Stimulated activated effector memory CD8-positive, alpha-beta T cell treated with anti-CD3 and anti-CD28 coated beads, Interleukin-12 subunit alpha, Interleukin-12 subunit beta, amount 100 ng/mL, for 72 hours (primary cell): ENCODE data around the gene METTL5.
"Not testable (repeated sequence)": the region's sequence is repeated elsewhere in the genome, so short reads cannot be mapped to it uniquely, and the experiment has no call there.

Experiments used
- ATAC-seq: fragments of 150-1000 bp; cut with Tn5 transposase; 2 replicates; pipeline ENCODE4 v1.10.0; 2021
- DNase-seq, 2 donors: peaks; one replicate each; pipeline ENCODE4 v3.0.0; 2021 to 2022; ENCODE audit warnings: low spot score in 2 of 2
- H3K27ac Mint-ChIP-seq: one replicate; pipeline ENCODE4 v1.8.0; 2022; ENCODE audit warnings: mild to moderate bottlenecking, mixed read lengths
- H3K36me3 Mint-ChIP-seq: one replicate; pipeline ENCODE4 v1.8.0; 2022; ENCODE audit warnings: mild to moderate bottlenecking, mixed read lengths
- H3K4me1 Mint-ChIP-seq: one replicate; pipeline ENCODE4 v1.8.0; 2022; ENCODE audit warnings: mixed read lengths
- H3K4me3 Mint-ChIP-seq: one replicate; pipeline ENCODE4 v1.8.0; 2022; ENCODE audit warnings: mild to moderate bottlenecking, mixed read lengths
- H3K9me3 Mint-ChIP-seq: one replicate; pipeline ENCODE4 v1.8.0; 2022; ENCODE audit warnings: mixed read lengths

The METTL5 gene

GRCh38 chr2:169845016-169845415 is 20.3 kb upstream of the METTL5 start:
- Mint-ChIP-seq H3K4me3 (no peak overlapping the region), H3K9me3 (no peaks in the 10 kb centered on the region), H3K27ac (no peak overlapping the region), H3K36me3 (no peaks in the 10 kb centered on the region), H3K4me1 (peaks cover 41% of the 10 kb centered on the region)
- DNase-seq (no peak), ATAC-seq (no peak)

GRCh38 chr2:169841625-169842024 is 16.9 kb upstream of the METTL5 start:
- not testable (repeated sequence) for H3K4me3 Mint-ChIP-seq, H3K27ac Mint-ChIP-seq, H3K36me3 Mint-ChIP-seq, ATAC-seq, H3K9me3 Mint-ChIP-seq, DNase-seq
- peaks cover 50% of the 10 kb centered on the region for H3K4me1 Mint-ChIP-seq

- Mint-ChIP-seq H3K27ac (no peak overlapping the region), H3K36me3 (no peaks in the 10 kb centered on the region), H3K4me3 (no peak overlapping the region), H3K9me3 (no peaks in the 10 kb centered on the region), H3K4me1 (peaks cover 44% of the 10 kb centered on the region)
- ATAC-seq (peak; percentile 8), DNase-seq (no peak)
Observed at GRCh38 chr2:169840747-169841142, 16.0 kb upstream of the METTL5 start.

- Mint-ChIP-seq H3K4me3 (no peak overlapping the region), H3K36me3 (no peaks in the 10 kb centered on the region), H3K27ac (no peak overlapping the region), H3K9me3 (no peaks in the 10 kb centered on the region), H3K4me1 (peaks cover 44% of the 10 kb centered on the region)
- no peak for DNase-seq
- ATAC-seq = peak; percentile 34
Observed at GRCh38 chr2:169839954-169840746, 15.4 kb upstream of the METTL5 start.

- Mint-ChIP-seq H3K36me3 (no peaks in the 10 kb centered on the region), H3K9me3 (no peaks in the 10 kb centered on the region), H3K4me1 (peaks cover 50% of the 10 kb centered on the region), H3K27ac (no peak overlapping the region), H3K4me3 (no peak overlapping the region)
- DNase-seq = no peak
- no peak for ATAC-seq
Observed at GRCh38 chr2:169838743-169839489, 14.2 kb upstream of the METTL5 start.

GRCh38 chr2:169834401-169834800 is 9.7 kb upstream of the METTL5 start:
- Mint-ChIP-seq H3K36me3 (peaks cover 22% of the 10 kb centered on the region), H3K9me3 (no peaks in the 10 kb centered on the region), H3K4me1 (peaks cover 46% of the 10 kb centered on the region), H3K27ac (peak overlapping the region; percentile 32), H3K4me3 (no peak overlapping the region)
- ATAC-seq (no peak), DNase-seq (no peak)

GRCh38 chr2:169828141-169828811 is 3.6 kb upstream of the METTL5 start:
- ATAC-seq = peak; percentile 62
- peak in 1 of 2 donors; percentile 68 for DNase-seq
- H3K27ac Mint-ChIP-seq = peak overlapping the region; percentile 90
- no peaks in the 10 kb centered on the region for H3K9me3 Mint-ChIP-seq
- peak overlapping the region; percentile 93 for H3K4me3 Mint-ChIP-seq
- peaks cover 50% of the 10 kb centered on the region for H3K4me1 Mint-ChIP-seq
- peaks cover 49% of the 10 kb centered on the region for H3K36me3 Mint-ChIP-seq

GRCh38 chr2:169827272-169828140 is 2.8 kb upstream of the METTL5 start, which contains the start of gene UBR3:
TSS of gene UBR3 (plus strand) at chr2:169827454. CDS start at chr2:169827508, 54 bp downstream.
- H3K9me3 Mint-ChIP-seq = no peaks in the 10 kb centered on the region
- DNase-seq = peak; percentile 87 to 94
- peaks cover 58% of the 10 kb centered on the region for H3K4me1 Mint-ChIP-seq
- ATAC-seq = peak; percentile 89
- H3K4me3 Mint-ChIP-seq = peak within 1 kb of the TSS; percentile 93
- peaks cover 56% of the 10 kb centered on the region for H3K36me3 Mint-ChIP-seq
- H3K27ac Mint-ChIP-seq = peak within 1 kb of the TSS; percentile 90

GRCh38 chr2:169823996-169824372 is 721 bp downstream of the METTL5 start:
- peaks cover 56% of the 10 kb centered on the region for H3K4me1 Mint-ChIP-seq
- peak overlapping the region; percentile 84 for H3K4me3 Mint-ChIP-seq
- DNase-seq (no peak), ATAC-seq (no peak)
- H3K36me3 Mint-ChIP-seq = peaks cover 63% of the 10 kb centered on the region
- H3K27ac Mint-ChIP-seq = peak overlapping the region; percentile 89
- H3K9me3 Mint-ChIP-seq = no peaks in the 10 kb centered on the region

- H3K27ac Mint-ChIP-seq = peak overlapping the region; percentile 34
- DNase-seq (no peak), ATAC-seq (no peak)
- H3K9me3 Mint-ChIP-seq = no peaks in the 10 kb centered on the region
- H3K4me3 Mint-ChIP-seq = peak overlapping the region; percentile 84
- peaks cover 46% of the 10 kb centered on the region for H3K4me1 Mint-ChIP-seq
- peaks cover 58% of the 10 kb centered on the region for H3K36me3 Mint-ChIP-seq
Observed at GRCh38 chr2:169822785-169823392, 1.8 kb downstream of the METTL5 start.

GRCh38 chr2:169822036-169822435 is 2.7 kb downstream of the METTL5 start:
- H3K4me1 Mint-ChIP-seq = peaks cover 46% of the 10 kb centered on the region
- ATAC-seq = no peak
- H3K27ac Mint-ChIP-seq = peak overlapping the region; percentile 34
- no peak for DNase-seq
- H3K36me3 Mint-ChIP-seq = peaks cover 58% of the 10 kb centered on the region
- H3K4me3 Mint-ChIP-seq = no peak overlapping the region
- H3K9me3 Mint-ChIP-seq = no peaks in the 10 kb centered on the region

- peaks cover 41% of the 10 kb centered on the region for H3K4me1 Mint-ChIP-seq
- ATAC-seq = peak; percentile 46
- H3K4me3 Mint-ChIP-seq, DNase-seq, H3K9me3 Mint-ChIP-seq: not testable (repeated sequence)
- H3K36me3 Mint-ChIP-seq = peaks cover 76% of the 10 kb centered on the region
- H3K27ac Mint-ChIP-seq = peak overlapping the region; percentile 78
Observed at GRCh38 chr2:169820101-169820500, 4.6 kb downstream of the METTL5 start.

- DNase-seq (no peak), ATAC-seq (no peak)
- no peaks in the 10 kb centered on the region for H3K9me3 Mint-ChIP-seq
- H3K27ac Mint-ChIP-seq = peak overlapping the region; percentile 56
- H3K4me3 Mint-ChIP-seq = no peak overlapping the region
- H3K4me1 Mint-ChIP-seq = peaks cover 36% of the 10 kb centered on the region
- H3K36me3 Mint-ChIP-seq = peaks cover 86% of the 10 kb centered on the region
Observed at GRCh38 chr2:169819106-169819505, 5.6 kb downstream of the METTL5 start.

- no peak overlapping the region for H3K4me3 Mint-ChIP-seq
- H3K27ac Mint-ChIP-seq = no peak overlapping the region
- no peak for ATAC-seq
- no peak for DNase-seq
- no peaks in the 10 kb centered on the region for H3K9me3 Mint-ChIP-seq
- H3K4me1 Mint-ChIP-seq = peaks cover 27% of the 10 kb centered on the region
- H3K36me3 Mint-ChIP-seq = peaks cover 92% of the 10 kb centered on the region
Observed at GRCh38 chr2:169818241-169818640, 6.5 kb downstream of the METTL5 start.
